Bronchial epithelial cell (primary cell): Measurements from ENCODE around the gene SLC22A17. TPM values are rescaled to one million over a fixed set of nuclear protein-coding genes. Genes with fewer than 3 reads are reported as not detected.

Experiments used
- DNase-seq: peaks from one replicate; pipeline ENCODE4 v3.0.0-alpha.2; 2010; ENCODE audit warnings: low read depth
- FAIRE-seq: peaks from 2 replicates; lab custom pipeline; 2011; peaks lifted over from hg19 to GRCh38; lab: Jason Lieb, UNC
- H3K27me3 ChIP-seq: 2 replicates; pipeline ENCODE4 v1.5.1; 2011; ENCODE audit warnings: low read length; ENCODE audit not compliant: control insufficient read depth, insufficient read depth
- H3K36me3 ChIP-seq: 2 replicates; pipeline ENCODE4 v1.5.1; 2011; ENCODE audit warnings: low read length; ENCODE audit not compliant: control insufficient read depth, insufficient read depth
- H3K4me3 ChIP-seq: 2 replicates; pipeline ENCODE4 v1.5.1; 2011; ENCODE audit warnings: mild to moderate bottlenecking, low read depth, low read length, control low read depth
- total RNA-seq: library from RNA; depleted of rRNA; stranded (reverse); fragments of >200 nt; gene quantifications from 2 replicates; pipeline ENCODE4 v1.2.1, GENCODE V29; 2014
- TF ChIP-seq, protein P1 (sequence below): IDR thresholded peaks from 2 replicates; pipeline ENCODE4 v1.5.1; 2011; ENCODE audit warnings: mild to moderate bottlenecking, moderate library complexity, low read length, control low read depth, inconsistent platforms; ENCODE audit not compliant: insufficient read depth, severe bottlenecking

SLC22A17 gene
- total RNA-seq, 1 donor from 2014 or later = 0.79 TPM

DNA sequence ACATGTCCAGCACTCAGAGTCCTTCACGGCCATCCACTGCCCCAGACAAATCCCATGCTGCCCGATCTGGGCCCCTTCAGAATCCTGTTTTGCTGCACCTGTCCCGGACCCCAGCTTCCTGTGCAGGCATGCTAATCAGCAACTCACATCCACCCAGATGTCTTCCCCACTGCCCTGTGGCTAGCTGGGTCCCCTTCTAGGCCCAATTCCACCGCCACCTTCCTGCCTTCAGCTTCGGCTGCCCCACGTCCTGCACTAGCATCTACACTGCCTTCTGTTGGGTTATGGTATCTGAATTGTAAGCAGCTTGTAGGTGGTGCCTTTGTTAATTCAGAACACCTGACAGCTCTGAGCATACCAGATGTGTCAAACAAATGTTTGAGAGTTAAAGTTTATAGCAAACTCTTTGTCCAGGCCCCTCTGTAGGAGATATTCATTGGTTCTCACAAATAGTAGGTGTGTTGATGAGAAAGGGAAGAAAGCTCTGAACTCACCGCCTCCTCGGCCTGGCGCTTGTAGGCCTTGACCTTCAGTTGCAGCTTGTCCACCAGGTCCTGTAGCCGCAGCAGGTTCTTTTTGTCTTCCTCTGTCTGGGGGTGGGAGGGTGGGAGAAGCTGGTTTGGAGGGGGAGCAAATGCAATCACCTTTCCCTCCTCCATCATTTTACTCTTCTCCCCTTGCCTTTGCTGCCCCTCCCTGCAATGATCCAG lies 30.2 kb upstream of the SLC22A17 start:
- TF ChIP-seq, protein P1, sequence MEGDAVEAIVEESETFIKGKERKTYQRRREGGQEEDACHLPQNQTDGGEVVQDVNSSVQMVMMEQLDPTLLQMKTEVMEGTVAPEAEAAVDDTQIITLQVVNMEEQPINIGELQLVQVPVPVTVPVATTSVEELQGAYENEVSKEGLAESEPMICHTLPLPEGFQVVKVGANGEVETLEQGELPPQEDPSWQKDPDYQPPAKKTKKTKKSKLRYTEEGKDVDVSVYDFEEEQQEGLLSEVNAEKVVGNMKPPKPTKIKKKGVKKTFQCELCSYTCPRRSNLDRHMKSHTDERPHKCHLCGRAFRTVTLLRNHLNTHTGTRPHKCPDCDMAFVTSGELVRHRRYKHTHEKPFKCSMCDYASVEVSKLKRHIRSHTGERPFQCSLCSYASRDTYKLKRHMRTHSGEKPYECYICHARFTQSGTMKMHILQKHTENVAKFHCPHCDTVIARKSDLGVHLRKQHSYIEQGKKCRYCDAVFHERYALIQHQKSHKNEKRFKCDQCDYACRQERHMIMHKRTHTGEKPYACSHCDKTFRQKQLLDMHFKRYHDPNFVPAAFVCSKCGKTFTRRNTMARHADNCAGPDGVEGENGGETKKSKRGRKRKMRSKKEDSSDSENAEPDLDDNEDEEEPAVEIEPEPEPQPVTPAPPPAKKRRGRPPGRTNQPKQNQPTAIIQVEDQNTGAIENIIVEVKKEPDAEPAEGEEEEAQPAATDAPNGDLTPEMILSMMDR = no peak
- FAIRE-seq = no peak
- H3K27me3 ChIP-seq = no peaks in the 10 kb centered on the region
- no peak overlapping the region for H3K4me3 ChIP-seq
- no peaks in the 10 kb centered on the region for H3K36me3 ChIP-seq
- no peak for DNase-seq

DNA sequence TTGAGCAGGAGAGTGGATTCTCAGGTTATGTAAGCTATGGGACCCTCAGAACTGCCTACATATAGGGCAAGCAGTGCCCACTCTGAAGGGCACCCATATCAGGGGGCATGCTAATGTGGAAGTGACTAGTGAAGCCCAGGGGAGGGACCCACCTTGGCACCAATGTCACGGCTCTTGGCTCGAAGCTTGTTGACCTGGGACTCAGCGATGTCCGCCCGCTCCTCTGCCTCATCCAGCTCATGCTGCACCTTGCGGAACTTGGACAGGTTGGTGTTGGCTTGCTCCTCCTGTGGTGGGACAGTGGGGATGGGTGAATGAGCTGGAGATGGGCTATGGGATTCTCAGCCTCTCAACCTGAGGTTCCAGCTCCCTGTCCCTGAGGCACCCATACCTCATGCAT lies 29.6 kb upstream of the SLC22A17 start:
- Histone ChIP-seq H3K36me3 (no peaks in the 10 kb centered on the region), H3K27me3 (no peaks in the 10 kb centered on the region), H3K4me3 (no peak overlapping the region)
- DNase-seq (no peak), FAIRE-seq (peak; percentile 87)
- TF ChIP-seq, protein P1 = no peak

DNA sequence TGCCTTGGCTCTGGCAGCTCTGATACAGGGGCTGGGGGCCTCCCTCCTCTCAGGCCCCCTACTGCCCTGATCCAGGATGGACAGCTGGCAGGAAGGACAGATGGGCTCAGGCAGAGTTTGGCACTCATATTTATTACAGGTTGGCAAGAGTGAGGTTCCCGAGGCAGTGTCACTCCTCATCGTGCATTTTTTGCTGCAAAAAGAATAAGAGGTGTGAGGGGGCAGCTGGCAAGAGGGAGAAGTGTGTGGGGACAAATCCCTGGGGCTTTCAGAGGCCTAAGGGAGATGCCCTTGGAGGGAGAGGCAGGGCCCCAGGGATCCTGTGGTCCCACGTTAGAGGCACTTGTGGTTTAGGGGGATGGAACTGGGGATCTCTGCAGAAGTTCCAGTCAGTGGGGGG lies 29.2 kb upstream of the SLC22A17 start:
- Histone ChIP-seq H3K27me3 (no peaks in the 10 kb centered on the region), H3K36me3 (no peaks in the 10 kb centered on the region), H3K4me3 (no peak overlapping the region)
- TF ChIP-seq, protein P1 = no peak
- FAIRE-seq (no peak), DNase-seq (no peak)

DNA sequence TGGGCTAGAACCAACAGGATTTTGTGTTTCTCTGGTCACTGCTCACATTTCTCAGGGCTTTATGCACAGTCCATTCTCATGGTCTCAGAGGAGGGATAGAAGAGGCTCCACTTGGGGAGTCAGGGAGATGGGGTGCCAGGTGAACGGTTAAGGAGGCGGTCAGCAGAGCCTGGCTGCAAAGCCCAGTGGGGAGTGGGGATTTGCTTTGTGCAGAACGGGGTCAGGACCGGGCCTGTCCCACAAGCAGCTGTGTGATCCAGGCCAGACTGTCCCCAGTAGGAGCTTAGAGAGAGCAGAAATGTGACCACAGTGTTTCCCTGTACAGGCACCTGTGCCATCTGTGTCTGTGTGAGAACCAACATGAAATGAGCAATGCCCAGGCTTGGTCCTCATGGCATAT lies 28.3 kb upstream of the SLC22A17 start:
- peak; percentile 40 for FAIRE-seq

DNA sequence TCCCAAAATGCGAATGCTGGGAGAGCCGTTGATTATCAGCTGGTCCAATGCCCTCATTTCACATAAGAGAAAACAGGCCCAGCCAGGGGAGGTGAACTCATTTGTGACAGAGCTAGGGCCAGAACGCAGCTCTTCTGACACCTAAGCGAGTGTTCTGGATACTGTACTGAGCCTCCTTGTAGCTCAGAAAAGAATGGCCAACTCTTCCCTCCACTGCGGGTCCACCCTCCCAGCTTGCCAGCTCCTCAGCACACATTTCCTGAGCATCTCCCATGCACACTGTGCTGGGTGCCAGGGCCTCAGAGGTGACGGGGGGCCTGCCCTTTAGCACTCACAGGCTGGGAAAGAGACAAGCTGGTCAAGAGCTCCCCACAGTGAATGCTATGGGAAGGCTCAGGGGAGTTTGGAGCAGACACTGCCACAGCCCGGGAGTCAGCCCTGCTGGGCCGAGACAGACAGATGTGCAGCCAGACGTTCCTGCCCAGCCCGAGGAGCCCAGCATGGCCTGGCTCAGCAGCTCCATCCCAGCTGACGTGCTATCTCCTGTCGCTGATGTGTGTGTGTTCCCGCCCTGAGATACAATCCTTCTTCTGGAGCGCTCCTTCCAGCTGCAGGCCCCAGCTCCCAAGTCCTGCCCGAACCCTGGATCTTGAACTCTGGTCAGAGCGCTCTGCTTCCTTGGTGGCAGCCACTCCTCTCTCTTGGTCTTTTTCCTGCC lies 27.7 kb upstream of the SLC22A17 start:
- Histone ChIP-seq H3K36me3 (no peaks in the 10 kb centered on the region), H3K27me3 (no peaks in the 10 kb centered on the region), H3K4me3 (no peak overlapping the region)
- TF ChIP-seq, protein P1 = no peak
- DNase-seq (no peak), FAIRE-seq (no peak)

More for the DNA sequence above, 28.3 kb upstream of the SLC22A17 start:
- Histone ChIP-seq H3K4me3 (no peak overlapping the region), H3K36me3 (no peaks in the 10 kb centered on the region), H3K27me3 (no peaks in the 10 kb centered on the region)
- TF ChIP-seq, protein P1 = no peak
- DNase-seq = no peak
